Measurements from ENCODE around the gene KRT26. TPM values are rescaled to one million over a fixed set of nuclear protein-coding genes. Genes with fewer than 3 reads are reported as not detected.

Gene KRT26
- total and polyA plus RNA-seq, 2 experiments from 2014 or later = not detected

- H3K9me3 Mint-ChIP-seq = no peaks in the 10 kb centered on the region
- Histone ChIP-seq H3K27ac (ENCODE audit: low read depth) (no peak overlapping the region), H3K4me2 (no peak overlapping the region), H3K36me3 (ENCODE audit: insufficient read depth) (no peaks in the 10 kb centered on the region), H3K9me2 (ENCODE audit: insufficient read depth) (no peaks in the 10 kb centered on the region), H2AFZ (no peak overlapping the region), H3K4me1 (ENCODE audit: insufficient read depth) (no peaks in the 10 kb centered on the region), H3F3A (replicated peaks; ENCODE audit: low read depth) (no peaks in the 10 kb centered on the region), H4K20me1 (replicated peaks; ENCODE audit: insufficient read depth) (no peaks in the 10 kb centered on the region), H3K27me3 (ENCODE audit: insufficient read depth) (no peaks in the 10 kb centered on the region), H3K79me2 (replicated peaks; ENCODE audit: insufficient read depth) (no peaks in the 10 kb centered on the region), H3K4me3 (no peak overlapping the region)
- peak; percentile 60 for DNase-seq (ENCODE audit: low spot score)
- no peak overlapping the region for H3K27ac Mint-ChIP-seq
- no peaks in the 10 kb centered on the region for H3K36me3 Mint-ChIP-seq (ENCODE audit: low read depth)
- peaks cover 2% of the 10 kb centered on the region for H3K27me3 Mint-ChIP-seq (ENCODE audit: insufficient read depth, low read depth, poor library complexity)
- ATAC-seq = no peak; the same call in 2 of the 3 replicates
- H3K4me3 Mint-ChIP-seq = no peak overlapping the region
- peaks cover 3% of the 10 kb centered on the region; the same call in 1 of the 3 replicates for H3K4me1 Mint-ChIP-seq
- TF ChIP-seq EZH2 (IDR thresholded peaks at IDR 0.05; ENCODE audit: low read depth, unreplicated experiment) = no peak
- TF ChIP-seq CTCF (conservative IDR thresholded peaks at IDR 0.05; ENCODE audit: low read depth in 2 of 2) = peak; percentile 68 to 76
Observed at GRCh38 chr17:40791787-40792436, 19.9 kb upstream of the KRT26 start.

GRCh38 chr17:40791111-40791510 is 19.1 kb upstream of the KRT26 start:
- Mint-ChIP-seq H3K4me3 (no peak overlapping the region), H3K27me3 (ENCODE audit: insufficient read depth, low read depth, poor library complexity) (peaks cover 2% of the 10 kb centered on the region), H3K36me3 (ENCODE audit: low read depth) (no peaks in the 10 kb centered on the region), H3K9me3 (no peaks in the 10 kb centered on the region), H3K4me1 (no peaks in the 10 kb centered on the region), H3K27ac (no peak overlapping the region)
- Histone ChIP-seq H3K27me3 (ENCODE audit: insufficient read depth) (no peaks in the 10 kb centered on the region), H3K36me3 (ENCODE audit: insufficient read depth) (no peaks in the 10 kb centered on the region), H4K20me1 (replicated peaks; ENCODE audit: insufficient read depth) (no peaks in the 10 kb centered on the region), H3F3A (replicated peaks; ENCODE audit: low read depth) (no peaks in the 10 kb centered on the region), H3K9me2 (ENCODE audit: insufficient read depth) (no peaks in the 10 kb centered on the region), H3K4me3 (no peak overlapping the region), H3K4me1 (ENCODE audit: insufficient read depth) (no peaks in the 10 kb centered on the region), H3K27ac (ENCODE audit: low read depth) (no peak overlapping the region), H3K4me2 (no peak overlapping the region), H2AFZ (no peak overlapping the region), H3K79me2 (replicated peaks; ENCODE audit: insufficient read depth) (no peaks in the 10 kb centered on the region)
- no peak for TF ChIP-seq REST (IDR thresholded peaks at IDR 0.05; ENCODE audit: unreplicated experiment)
- no peak for TF ChIP-seq ETS1 (IDR thresholded peaks at IDR 0.05)
- TF ChIP-seq EZH2phosphoT487 (IDR thresholded peaks at IDR 0.05; ENCODE audit: unreplicated experiment) = no peak
- TF ChIP-seq CREB1 (CRISPR knock-in tag; IDR thresholded peaks at IDR 0.05; ENCODE audit: low read depth) = no peak
- no peak for TF ChIP-seq ZNF331 (CRISPR knock-in tag; IDR thresholded peaks at IDR 0.05; ENCODE audit: low read depth)
- no peak for ATAC-seq
- DNase-seq (ENCODE audit: low spot score) = no peak

Measured in GM23338 (cell line).